ENCODE results near the gene JAK2. TPM values are rescaled to one million over a fixed set of nuclear protein-coding genes. Genes with fewer than 3 reads are reported as not detected.
"Not testable (repeated sequence)": the region's sequence is repeated elsewhere in the genome, so short reads cannot be mapped to it uniquely, and the experiment has no call there.

The JAK2 gene
- total RNA-seq, 1 donor from 2014 or later = 9.8 TPM

DNA sequence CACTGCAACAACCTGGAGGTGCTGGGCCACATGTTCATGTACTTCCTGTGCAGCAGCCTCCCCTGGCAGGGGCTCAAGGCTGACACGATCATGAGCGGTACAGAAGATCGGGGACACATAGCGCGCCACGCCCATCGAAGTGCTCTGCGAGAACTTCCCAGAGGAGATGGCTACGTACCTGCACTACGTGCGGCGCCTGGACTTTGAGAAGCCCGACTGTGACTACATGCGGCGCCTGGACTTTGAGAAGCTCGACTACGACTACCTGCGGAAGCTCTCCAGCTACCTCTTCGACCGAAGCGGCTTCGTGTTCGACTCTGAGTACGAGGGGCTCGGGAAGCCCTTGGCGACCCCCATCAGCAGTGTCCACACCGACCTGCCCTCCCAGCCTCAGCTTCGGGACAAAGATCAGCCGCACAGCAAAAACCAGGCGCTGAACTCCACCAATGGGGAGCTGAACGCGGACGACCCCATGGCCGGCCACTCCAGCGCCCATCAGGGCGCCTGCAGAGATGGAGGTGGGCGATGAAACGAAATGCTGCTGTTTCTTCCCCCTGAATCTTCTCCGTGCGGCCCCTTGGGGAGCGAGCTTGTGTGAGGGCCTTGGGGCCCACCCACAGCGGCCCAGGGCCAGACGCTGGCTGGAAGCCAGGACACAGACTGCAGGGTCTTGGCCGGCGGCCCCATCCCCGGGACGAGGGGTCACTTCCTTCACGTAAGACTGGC lies 56.5 kb downstream of the JAK2 start:
- no peak for DNase-seq (ENCODE audit: low read depth, low spot score)

DNA sequence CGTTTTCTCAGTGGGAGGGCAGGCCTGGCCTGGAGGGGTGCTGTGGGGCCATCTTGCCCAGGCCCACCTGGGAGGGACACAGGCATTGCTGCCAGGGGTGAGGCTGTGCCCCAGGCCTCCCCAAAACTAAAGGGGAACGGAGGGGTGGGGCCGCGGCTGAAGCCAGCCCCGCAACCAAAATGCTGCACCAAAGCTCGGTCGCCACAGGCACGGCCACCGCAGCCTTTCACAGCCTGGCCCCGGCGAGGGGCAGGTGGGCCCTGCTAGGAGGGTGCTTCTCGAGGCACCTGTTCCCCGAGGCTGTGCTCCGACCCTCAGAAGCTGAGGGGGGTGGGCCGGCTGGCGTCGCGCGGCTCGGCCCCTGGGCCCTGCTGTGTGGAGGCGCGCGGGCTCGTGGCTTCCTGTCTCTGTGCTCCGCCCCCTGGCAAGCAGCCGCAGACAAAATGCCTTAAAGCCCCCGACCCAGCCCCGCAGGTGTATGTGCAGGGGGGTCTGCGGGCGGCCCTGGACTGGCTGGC lies 57.6 kb downstream of the JAK2 start:
- no peak for DNase-seq (ENCODE audit: low read depth, low spot score)

DNA sequence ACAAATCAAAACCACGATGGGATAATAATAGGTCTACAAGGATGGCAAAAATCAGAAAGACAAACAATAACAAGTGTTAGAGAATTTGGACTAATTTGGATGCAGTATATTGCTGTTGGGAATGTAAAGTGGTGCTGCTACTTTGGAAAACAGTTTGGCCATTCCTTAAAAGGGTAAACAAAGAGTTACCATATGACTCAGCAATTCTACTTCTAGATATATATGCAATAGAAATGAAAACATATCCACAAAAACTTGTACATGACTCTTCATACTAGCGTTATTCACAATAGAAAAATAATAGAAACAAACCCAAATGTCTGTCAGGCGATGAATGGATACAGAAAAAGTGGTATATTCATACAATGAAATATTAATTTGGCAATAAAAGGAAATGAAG lies 58.3 kb downstream of the JAK2 start:
- no peak for DNase-seq (ENCODE audit: low read depth, low spot score)

- DNase-seq (ENCODE audit: low read depth, low spot score) = no peak
Measured at GRCh38 chr9:5044160-5044559, 59.1 kb downstream of the JAK2 start.

DNA sequence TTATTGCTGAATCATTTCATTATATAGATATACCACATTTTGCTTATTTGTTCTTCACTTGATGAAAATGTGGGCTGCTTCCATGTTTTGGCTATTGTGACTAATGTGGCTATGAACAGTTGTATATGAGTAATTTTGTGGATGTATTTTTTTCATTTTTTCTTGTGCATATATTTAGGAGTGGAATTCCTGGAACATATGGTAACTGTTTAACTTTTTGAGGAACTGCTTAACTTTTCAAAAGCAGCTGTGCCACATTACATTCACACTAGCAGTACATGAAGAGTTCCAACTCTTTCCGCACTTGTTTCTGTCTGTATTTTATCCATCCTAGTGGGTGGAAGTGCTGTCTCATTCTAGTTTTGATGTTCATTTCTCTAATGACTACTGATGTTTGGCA lies 67.8 kb downstream of the JAK2 start:
- DNase-seq (ENCODE audit: low read depth, low spot score) = no peak

- no peak for DNase-seq (ENCODE audit: low read depth, low spot score)
Measured at GRCh38 chr9:5062631-5063030, 77.6 kb downstream of the JAK2 start.

- DNase-seq (ENCODE audit: low read depth, low spot score) = no peak
Measured at GRCh38 chr9:5072871-5073270, 87.8 kb downstream of the JAK2 start.

DNA sequence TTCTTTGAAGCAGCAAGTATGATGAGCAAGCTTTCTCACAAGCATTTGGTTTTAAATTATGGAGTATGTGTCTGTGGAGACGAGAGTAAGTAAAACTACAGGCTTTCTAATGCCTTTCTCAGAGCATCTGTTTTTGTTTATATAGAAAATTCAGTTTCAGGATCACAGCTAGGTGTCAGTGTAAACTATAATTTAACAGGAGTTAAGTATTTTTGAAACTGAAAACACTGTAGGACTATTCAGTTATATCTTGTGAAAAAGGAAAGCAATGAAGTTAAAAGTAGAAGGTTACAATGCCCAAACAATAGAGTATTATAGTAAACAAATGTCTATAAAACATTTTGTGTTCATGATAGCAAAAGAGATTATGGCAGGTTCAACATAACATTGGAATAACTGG lies 88.6 kb downstream of the JAK2 start:
- no peak for DNase-seq (ENCODE audit: low read depth, low spot score)

DNA sequence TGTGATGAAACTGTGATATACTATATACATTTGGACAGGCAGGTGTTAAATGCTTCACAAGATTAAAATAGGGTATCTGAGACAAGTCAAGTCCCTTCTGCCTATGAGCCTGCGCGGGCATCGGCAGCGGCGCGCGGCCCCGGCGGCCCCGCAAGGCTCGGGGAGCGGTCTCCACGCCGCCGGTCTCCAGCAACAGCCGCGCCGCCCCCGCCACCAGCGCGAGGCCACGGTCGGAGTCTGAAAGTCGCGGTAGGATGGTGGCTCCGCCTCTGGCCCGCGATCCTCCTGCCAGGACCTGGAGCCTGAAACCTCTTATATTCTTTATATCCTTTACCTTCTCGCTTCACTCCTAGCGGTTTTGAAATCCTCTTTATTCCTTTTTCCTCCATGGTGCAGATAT lies 100.9 kb downstream of the JAK2 start:
- no peak for DNase-seq (ENCODE audit: low read depth, low spot score)

- DNase-seq (ENCODE audit: low read depth, low spot score) = no peak
Measured at GRCh38 chr9:5089737-5090136, 104.7 kb downstream of the JAK2 start.

DNA sequence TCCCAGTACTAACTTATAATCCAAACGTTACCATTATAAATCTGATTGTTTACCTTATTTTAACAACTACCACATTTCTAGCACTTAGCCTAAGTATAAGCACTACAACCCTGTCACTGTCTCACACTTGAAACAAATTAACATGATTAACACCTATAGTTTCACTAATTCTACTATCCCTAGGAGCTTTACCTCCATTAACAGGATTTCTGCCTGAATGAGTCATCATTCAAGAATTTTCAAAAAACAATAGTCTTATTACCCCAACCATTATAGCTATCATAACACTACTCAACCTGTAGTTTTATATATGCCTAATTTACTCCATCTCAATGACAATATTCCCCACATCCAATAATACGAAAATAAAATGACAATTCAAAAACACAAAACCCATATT lies 110.7 kb downstream of the JAK2 start:
- no peak for DNase-seq (ENCODE audit: low read depth, low spot score)

DNA sequence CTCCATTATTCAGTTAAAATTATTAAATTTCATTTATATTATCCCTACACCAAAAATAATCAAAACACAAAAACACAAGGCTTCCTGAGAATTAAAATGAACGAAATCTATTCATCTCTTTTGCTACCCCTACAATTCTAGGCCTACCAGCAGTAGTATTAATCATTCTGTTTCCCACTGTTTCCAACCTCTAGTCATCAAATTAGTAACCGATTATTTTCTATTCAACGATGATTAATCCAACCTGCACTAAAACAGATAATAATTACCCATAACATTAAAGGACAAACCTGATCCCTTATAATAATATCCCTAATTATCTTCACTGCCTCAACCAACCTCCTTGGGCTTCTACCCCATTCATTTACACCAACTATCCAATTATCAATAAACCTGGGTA lies 114.4 kb downstream of the JAK2 start:
- DNase-seq (ENCODE audit: low read depth, low spot score) = no peak

DNA sequence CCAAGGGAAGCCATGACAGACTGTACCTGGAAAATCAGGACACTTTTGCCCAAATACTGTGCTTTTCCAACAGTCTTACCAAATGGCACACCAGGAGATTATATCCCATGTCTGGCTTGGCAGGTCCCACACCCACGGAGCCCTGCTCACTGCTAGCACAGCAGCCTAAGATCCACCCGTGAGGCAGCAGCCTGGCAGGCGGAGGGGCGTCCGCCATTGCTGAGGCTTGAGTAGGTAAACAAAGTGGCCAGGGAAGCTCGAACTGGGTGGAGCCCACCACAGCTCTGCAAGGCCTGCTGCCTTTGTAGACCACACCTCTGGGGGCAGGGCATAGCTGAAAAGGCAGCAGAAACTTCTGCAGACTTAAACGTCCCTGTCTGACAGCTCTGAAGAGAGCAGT lies 116.1 kb downstream of the JAK2 start:
- not testable (repeated sequence) for DNase-seq (ENCODE audit: low read depth, low spot score)

GRCh38 chr9:5106517-5106916 lies 121.4 kb downstream of the JAK2 start:
- DNase-seq (ENCODE audit: low read depth, low spot score) = not testable (repeated sequence)

DNA sequence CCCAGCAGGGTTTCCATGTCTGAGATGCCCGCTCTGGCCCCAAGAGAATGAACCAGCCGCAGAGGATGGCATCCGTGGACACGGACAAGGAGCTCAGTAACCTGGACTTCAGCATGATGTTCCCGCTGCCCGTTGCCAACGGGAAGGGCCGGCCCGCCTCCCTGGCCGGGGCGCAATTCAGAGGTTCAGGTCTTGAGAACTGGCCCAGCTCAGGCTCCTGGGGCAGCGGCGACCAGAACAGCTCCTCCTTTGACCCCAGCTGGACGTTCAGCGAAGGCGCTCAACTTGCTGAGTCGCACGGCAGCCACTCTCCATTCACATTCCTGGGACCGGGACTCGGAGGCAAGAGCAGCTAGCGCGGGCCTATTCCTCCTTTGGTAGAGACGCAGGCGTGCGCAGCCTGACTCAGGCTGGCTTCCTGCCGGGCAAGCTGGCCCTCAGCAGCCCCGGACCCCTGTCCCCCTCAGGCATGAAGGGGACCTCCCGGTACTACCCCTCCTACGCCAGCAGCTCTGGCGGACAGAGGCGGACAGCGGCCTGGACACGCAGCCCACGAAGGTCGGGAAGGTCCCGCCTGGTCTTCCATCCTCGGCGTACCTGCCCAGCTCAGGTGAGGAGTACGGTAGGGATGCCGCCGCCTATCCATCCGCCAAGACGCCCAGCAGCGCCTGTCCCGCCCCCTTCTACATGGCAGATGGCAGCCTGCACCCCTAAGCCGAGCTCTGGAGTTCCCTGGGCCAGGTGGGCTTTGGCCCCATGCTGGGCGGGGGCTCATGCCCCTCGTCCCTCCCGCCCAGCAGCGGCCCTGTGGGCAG lies 126.0 kb downstream of the JAK2 start:
- no peak for DNase-seq (ENCODE audit: low read depth, low spot score)

DNA sequence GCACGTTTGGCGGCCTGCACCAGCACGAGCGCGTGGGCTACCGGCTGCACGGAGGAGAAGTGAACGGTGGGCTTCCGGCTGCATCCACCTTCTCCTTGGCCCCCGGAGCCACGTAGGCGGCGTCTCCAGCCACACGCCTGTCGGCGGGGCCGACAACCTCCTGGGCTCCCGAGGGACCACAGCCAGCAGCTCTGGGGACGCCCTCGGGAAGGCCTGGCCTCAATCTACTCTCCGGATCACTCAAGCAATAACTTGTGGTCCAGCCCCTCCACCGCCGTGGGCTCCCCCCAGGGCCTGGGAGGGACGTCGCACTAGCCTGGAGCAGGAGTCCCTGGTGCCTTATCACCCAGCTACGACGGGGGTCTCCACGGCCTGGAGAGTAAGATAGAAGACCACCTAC lies 126.6 kb downstream of the JAK2 start:
- no peak for DNase-seq (ENCODE audit: low read depth, low spot score)

DNA sequence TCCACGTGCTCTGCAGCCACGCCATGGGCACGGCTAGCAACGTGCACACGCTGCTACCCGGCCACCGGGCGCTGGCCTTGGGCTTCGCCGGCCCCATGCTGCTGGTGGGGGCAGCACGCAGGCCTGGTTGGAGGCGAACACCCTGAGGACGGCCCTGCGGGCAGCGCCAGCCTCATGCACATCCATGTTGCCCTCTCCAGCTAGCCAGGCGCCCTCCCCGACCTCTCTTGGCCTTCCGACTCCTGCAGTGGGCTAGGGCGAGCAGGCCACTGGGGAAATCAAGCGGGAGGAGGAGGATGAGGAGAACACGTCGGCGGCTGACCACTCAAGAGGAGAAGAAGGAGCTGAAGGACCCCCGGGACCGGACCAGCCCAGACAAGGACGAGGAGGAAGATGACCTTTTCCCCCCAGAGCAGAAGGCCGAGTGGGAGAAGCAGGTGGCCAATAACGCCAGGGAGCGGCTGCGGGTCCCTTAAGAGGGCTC lies 127.1 kb downstream of the JAK2 start:
- no peak for DNase-seq (ENCODE audit: low read depth, low spot score)

DNA sequence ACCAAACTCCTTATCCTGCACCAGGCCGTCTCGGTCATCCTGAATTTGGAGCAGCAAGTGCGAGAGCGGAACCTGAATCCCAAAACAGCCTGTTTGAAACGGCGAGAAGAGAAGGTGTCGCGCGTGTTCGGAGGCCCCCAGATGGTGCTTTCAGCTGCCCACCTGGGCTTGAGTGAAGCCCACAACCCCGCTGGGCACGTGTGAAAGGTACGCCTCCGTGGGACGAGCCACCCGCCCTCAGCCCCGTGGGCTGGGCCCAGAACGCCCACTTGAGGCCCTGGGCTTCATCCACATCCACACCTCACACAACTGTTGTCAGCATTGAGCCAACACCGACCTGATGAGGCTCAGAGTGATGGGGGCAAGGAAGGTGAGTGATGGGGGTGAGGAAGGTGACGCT lies 127.6 kb downstream of the JAK2 start:
- DNase-seq (ENCODE audit: low read depth, low spot score) = no peak

DNA sequence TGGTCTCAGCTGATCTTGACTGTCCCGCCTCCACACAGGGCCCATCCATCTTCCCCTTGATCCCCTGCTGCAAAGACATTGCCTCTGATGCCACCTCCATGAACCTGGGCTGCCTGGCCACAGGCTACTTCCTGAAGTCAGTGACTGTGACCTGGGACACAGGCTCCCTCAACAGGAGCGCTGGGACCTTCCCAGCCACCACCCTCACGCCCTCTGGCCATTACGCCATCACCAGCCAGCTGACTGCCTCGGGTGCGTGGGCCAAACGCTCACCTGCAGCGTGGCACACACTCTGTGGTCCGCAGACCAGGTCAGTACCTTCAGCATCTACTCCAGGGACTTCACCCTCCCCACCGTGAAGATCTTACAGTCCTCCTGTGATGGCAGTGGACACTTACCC lies 128.5 kb downstream of the JAK2 start:
- no peak for DNase-seq (ENCODE audit: low read depth, low spot score)

DNA sequence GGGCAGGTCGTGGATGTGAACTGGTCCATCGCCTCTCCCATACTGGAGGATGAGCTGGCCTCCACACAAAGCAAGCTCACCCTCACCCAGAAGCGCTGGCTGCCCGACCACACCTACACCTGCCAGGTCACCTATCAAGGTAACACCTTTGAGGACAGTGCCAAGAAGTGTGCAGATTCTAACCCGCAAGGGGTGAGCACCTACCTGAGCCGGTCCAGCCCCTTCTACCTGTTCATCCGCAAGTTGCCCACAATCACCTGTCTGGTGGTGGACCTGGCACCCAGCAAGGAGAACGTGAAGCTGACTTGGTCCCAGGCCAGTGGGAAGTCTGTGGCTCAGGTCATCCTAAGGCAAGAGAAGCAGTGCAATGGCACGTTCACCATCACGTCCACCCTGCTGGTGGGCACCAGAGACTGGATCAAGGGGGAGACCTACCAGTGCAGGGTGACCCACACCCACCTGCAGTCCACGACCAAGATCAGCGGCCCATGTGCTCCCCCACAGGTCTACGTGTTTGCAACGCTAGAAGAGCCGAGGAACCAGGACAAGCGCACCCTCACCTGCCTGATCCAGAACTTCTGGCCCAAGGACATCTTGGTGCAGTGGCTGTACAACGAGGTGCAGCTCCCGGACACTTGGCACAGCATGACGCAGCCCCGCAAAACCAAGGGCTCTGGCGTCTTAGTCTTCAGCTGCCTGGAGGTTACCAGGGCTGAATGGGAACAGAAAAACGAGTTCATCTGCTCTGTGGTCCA lies 129.1 kb downstream of the JAK2 start:
- no peak for DNase-seq (ENCODE audit: low read depth, low spot score)

- no peak for DNase-seq (ENCODE audit: low read depth, low spot score)
Measured at GRCh38 chr9:5122116-5122515, 137.0 kb downstream of the JAK2 start.

GRCh38 chr9:5122516-5122915 lies 137.4 kb downstream of the JAK2 start:
- DNase-seq (ENCODE audit: low read depth, low spot score) = no peak

Measured in pulmonary artery endothelial cell (primary cell).